HG03139 (cell line): ENCODE measurements around the gene P4HTM.
"Not testable (repeated sequence)": the region's sequence is repeated elsewhere in the genome, so short reads cannot be mapped to it uniquely, and the experiment has no call there.

Source experiments
- ATAC-seq: cut with Tn5 transposase; IDR thresholded peaks from one replicate; pipeline ENCODE4 v1.9.1; 2021; ENCODE audit not compliant: unreplicated experiment

P4HTM gene

DNA sequence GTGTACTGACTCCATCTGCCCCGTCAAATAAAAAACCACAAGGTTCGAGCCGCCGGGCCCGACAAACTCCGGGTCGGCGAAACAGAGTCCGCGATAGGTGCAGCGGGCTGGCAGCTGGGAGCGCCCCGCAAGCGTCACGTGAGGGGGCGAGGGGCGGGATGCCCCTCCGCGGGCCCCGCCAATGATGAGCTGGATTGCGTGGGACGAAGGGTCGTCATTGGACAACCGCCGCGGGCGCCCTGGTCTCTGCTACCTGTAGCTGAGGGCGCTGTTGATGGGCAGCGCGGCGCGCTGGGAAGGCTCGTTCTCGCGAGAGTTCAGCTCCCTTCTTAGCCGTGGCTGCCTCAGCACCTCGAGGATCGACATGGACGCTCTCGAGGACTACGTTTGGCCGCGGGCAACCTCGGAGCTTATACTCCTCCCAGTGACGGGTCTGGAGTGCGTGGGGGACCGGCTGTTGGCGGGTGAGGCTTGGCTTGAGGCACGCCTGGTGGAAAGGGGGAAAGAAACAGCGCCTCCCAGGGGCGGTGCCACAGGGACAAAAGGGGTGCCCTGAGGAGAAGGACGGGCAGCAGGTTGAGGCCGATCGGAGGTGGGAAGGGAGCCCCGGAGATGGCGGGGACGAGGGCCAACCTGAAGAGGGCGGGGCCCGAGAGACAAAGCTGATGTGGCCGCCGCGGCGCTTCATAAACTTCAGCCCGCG, 17.2 kb downstream of the P4HTM start, which contains the start of gene WDR6:
Gene WDR6 (plus strand): TSS at position 324 of the 703 bp plus-strand sequence. CDS start 41 bp downstream, at position 365.
- ATAC-seq, result peak; percentile 84

DNA sequence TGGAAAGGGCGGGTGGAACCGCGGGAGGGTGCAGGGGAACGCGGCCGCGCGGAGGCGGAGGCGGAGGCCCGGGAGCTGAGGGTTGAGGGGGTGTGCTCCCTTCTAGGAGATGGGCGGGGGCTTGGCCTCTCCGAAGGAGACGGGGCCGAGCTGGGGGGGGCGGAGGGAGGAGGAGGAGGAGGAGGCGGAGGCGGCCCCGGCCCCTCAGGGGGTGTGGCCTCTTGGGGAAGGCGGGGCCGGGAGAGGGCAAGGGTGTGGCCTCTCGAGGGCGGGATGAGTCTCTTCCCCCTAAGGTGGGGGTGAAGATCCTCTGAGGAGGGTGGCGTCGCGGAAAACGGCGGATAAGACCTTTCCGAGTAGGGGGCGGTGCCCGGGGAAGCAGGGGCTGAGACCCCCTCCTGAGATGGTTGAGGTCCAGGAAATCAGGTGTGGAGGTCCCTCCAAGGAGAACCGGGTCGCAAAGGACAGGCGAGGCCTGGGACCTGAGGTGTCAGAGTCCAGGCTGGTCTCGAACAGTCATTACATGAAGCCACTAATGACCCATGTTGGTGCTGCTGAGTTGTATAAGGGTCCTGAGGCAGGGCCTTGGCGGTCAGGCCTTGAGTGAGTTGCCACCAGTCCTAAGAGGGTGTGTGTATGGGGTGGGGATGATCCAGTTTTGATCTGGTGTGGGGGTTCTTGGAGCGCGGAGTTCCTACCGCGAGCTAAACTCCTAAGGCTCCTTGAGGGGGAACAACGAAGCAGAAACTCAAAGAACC, 17.9 kb downstream of the P4HTM start:
- ATAC-seq, result peak; percentile 26

DNA sequence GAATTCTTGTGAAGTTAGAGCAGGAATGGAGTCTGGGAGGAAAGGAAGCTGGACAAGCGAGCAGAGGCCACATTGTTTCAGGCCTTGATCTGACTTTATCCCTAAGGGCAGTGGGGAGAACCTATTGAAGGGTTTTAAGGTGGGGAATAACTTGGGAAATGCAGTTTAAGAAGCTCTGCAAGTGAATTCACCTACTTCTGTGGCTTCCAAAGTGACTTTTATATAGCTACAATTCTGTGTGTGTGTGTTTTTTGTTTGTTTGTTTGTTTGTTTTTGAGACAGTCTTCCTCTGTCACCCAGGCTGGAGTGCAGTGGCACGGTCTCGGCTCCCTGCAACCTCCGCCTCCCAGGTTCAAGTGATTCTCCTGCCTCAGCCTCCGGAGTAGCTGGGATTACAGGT, 18.6 kb downstream of the P4HTM start:
- not testable (repeated sequence) for ATAC-seq

DNA sequence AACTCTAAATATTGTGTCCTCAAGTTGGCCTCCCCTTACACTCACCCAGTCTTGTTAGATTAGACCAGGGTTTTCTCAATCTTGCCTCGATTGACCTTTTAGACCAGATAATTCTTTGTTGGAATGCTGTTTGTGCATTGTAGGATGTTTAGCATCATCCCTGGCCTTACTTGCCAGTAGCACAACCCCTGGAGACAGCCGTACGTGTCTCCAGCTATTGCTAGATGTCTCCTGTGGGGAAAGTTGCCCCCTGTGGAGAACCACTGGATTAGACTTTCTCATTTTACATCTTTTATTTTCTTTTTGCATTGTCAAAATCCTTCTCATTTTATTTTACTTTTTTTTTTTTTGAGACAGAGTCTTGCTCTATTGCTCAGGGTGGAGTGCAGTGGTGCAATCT, 19.4 kb downstream of the P4HTM start:
- ATAC-seq, result no peak

DNA sequence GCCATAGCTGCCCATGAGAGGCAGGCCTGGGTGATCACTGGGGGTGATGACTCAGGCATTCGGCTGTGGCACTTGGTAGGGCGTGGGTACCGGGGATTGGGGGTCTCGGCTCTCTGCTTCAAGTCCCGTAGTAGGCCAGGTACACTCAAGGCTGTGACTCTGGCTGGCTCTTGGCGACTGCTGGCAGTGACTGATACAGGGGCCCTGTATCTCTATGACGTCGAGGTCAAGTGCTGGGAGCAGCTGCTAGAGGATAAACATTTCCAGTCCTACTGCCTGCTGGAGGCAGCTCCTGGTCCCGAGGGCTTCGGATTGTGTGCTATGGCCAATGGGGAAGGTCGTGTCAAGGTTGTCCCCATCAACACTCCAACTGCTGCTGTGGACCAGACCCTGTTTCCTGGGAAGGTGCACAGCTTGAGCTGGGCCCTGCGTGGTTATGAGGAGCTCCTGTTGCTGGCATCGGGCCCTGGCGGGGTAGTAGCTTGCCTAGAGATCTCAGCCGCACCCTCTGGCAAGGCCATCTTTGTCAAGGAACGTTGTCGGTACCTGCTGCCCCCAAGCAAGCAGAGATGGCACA, 22.5 kb downstream of the P4HTM start:
- no peak for ATAC-seq

DNA sequence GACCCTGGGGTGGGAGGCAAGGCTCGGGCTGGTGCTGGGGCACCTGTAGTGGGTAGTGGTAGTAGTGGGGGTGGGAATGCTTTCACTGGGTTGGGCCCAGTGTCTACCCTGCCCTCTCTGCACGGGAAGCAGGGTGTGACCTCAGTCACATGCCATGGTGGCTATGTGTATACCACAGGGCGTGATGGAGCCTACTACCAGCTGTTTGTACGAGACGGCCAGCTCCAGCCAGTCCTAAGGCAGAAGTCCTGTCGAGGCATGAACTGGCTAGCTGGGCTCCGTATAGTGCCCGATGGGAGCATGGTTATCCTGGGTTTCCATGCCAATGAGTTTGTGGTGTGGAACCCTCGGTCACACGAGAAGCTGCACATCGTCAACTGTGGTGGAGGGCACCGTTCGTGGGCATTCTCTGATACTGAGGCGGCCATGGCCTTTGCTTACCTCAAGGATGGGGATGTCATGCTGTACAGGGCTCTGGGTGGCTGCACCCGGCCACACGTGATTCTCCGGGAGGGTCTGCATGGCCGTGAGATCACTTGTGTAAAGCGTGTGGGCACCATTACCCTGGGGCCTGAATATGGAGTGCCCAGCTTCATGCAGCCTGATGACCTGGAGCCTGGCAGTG, 23.2 kb downstream of the P4HTM start:
- no peak for ATAC-seq

DNA sequence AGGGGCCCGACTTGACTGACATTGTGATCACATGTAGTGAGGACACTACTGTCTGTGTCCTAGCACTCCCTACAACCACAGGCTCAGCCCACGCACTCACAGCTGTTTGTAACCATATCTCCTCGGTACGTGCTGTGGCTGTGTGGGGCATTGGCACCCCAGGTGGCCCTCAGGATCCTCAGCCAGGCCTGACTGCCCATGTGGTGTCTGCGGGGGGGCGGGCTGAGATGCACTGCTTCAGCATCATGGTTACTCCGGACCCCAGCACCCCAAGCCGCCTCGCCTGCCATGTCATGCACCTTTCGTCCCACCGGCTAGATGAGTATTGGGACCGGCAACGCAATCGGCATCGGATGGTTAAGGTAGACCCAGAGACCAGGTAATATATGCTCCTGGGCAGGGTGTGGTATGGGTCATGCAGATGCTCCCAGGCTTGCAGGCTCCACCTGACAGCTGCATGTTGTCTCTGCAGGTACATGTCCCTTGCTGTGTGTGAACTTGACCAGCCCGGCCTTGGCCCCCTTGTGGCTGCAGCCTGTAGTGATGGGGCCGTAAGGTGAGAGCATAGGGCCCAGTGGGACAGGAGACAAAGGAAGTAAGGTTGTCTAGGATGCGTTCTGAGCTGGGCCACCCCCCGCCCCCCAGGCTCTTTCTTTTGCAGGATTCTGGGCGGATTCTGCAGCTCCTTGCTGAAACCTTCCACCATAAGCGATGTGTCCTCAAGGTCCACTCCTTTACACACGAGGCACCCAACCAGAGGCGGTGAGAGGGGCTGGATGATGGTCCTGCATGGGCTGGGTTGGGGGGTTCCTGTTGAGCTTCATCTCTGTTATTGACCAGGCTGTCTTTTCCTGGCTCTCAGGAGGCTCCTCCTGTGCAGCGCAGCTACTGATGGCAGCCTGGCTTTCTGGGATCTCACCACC, 24.0 kb downstream of the P4HTM start:
- ATAC-seq, result no peak

DNA sequence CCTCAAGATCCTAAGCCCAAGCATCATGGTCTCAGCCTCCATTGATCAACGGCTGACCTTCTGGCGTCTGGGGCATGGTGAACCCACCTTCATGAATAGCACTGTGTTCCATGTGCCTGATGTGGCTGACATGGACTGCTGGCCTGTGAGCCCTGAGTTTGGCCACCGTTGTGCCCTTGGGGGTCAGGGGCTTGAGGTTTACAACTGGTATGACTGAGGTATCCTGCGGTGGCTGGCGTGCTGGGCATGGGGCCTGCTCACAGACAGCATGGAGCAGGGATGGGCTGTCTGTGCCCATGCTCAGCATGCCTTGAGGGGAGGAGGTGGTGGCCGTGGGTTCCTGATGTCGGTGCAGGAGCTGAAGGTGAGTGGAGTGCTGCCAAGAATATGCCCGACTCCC, 25.0 kb downstream of the P4HTM start:
- no peak for ATAC-seq

DNA sequence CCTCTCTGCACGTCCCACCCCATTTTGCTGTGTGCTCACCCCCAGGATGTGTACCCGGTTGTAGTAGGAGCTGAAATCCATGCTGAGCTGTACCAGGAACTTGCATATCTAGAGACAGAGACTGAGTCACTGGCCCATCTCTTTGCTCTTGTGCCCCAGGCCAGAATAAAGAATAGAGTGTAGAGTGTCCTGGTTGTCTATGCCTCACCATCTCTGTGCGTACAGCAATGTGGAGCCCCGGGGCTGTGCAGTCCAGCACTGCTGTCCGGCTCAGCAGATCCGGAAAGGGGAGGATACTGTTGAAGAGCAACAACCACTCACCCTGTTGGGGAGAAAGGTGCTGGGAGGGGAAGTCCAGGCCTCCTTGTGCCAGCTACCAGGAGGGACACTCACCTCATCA, 25.7 kb downstream of the P4HTM start:
- no peak for ATAC-seq

DNA sequence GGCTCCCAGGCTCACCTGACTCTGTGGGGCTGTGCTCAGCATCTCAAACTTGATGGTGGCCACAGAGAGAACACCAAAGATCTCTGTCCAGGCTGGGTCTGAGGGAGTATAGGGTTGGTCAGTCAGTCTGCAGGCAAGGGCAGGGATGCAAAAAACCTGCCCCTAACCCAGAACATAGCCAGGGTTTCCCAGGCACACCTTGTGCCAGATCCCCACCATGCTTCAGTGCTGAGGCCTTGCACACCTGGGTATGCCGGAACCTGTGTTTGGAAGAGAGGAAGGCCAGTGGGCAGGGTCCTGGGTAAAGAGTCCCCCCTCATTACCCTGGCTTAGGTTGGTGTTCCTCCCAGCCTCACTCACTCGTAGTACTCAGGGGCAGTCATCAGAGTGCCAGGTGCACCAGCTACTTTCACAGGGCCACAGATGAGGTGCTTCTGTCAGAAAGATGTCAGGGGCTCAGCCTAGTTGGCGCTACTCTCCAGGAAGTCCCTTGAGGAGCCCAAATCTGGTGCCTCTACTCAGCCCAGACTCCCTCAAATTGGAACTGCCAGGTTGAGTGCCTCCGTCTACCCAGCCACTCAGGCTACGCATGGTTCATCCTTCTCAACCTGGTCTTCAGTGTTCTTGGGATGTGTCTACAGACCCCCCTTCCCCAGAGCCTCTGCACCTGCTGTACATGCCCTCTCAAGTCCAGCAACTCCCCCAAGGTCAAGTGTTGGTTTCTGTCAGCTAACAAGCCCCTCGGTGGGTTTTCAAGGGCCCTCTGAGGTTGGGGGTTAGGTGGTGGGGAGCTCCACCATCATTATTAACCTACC, 26.6 kb downstream of the P4HTM start:
- no peak for ATAC-seq

DNA sequence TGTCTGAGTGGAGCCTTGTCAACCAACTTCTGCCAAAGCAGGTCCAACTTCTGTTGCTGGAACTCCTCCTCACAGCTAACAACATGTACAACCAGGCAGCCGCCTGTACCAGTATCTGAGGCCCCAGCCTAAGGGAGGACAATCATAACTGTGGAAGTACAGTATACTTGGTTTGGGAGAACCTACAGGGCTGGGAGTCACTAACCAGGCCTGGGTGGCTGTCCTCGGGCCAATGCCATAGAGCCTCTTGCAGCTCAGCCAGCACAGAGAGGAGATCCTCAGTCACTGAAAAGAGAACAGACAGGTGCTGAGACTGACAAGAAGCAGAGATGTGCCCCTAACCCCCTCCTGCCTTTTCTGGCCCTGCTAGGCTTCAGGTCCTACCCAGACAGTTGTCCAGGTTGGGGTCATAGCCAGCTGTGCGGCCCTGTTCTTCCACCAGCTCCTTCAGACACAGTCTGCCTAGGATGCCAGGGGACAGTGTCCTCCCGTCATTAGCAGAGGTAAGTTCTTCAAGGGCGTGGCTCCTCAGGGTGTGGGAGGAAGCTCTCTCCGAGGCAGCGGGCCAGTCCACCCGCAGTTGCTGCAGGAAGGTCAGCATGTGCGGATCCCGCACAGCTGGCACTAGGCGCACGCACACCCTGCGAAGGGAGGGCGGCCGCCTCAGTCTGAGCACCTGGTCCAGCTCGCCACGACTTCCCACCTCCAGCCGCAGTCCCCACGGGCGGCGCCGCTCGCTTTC, 27.4 kb downstream of the P4HTM start:
- no peak for ATAC-seq

DNA sequence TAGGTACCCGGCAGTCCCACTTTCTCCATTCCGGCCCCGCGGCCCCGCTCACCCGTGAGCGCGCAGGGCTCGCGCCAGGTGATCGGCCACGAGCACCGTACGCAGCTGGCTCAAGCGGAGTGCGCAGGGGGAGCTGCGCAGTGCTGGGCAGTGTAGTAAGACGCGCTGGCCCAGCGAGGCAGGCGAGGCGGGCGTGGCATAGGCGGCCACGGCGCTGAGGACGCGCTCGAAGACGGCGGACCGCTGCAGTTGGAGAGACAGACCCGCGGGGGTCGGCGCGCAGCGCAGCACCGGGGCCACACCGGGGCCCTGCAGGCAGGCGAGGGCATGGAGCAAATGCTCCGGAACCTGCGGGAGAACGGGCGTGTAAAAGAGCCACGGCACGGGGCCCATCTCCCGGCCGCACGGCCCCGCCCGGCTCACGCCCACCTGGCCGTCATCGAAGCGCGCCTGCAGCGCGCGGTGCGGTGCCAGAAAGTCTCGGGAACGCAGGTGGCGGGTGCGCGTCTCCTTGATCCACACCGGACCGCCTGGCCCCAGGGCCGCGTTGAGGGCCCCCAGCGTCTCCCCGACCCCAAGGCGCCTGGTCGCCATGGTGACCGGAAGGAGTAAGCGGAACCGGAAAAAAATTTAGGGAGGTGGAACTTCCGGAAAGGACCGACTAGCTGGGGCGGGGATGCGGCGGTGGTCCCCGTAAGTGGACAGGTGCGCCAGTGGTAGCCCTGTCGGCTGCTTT, 28.1 kb downstream of the P4HTM start, which contains the start of gene DALRD3:
Gene DALRD3 (minus strand): TSS at position 610 of the 736 bp plus-strand sequence. CDS start 16 bp downstream, at position 594.
- no peak for ATAC-seq

DNA sequence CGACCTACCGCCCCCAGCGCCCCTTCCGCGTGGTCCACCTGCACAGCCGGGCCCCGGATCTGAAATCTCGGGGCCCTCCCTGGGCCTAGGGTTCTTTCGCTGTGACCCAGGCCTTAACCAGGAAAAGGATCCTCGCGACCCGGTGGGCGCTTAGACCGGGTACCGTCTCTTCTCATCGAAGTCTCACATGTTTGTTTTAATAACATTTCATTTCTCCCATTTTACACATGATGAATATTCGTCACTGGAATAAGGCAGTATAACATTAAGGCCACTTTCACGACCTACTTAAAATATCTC, 28.6 kb downstream of the P4HTM start:
- no peak for ATAC-seq

DNA sequence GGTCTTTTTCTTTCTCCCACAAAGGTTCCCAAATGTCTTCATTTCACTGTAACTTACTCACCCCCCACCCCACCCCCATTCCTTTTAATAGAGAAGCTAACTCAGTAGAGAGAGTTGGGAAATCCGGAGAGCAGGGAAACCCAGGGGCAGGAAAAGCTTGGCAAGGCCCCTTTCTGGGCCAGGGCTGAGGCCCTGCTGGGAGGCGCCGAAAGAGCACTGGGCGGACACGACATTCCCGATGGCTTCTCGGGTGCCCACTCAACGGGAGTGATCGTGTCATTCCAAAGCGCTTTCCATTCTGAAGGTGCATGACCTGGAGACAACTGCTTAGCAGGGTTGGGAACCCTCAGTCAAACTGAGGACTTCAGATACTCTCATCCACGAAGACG, 29.9 kb downstream of the P4HTM start:
- no peak for ATAC-seq

DNA sequence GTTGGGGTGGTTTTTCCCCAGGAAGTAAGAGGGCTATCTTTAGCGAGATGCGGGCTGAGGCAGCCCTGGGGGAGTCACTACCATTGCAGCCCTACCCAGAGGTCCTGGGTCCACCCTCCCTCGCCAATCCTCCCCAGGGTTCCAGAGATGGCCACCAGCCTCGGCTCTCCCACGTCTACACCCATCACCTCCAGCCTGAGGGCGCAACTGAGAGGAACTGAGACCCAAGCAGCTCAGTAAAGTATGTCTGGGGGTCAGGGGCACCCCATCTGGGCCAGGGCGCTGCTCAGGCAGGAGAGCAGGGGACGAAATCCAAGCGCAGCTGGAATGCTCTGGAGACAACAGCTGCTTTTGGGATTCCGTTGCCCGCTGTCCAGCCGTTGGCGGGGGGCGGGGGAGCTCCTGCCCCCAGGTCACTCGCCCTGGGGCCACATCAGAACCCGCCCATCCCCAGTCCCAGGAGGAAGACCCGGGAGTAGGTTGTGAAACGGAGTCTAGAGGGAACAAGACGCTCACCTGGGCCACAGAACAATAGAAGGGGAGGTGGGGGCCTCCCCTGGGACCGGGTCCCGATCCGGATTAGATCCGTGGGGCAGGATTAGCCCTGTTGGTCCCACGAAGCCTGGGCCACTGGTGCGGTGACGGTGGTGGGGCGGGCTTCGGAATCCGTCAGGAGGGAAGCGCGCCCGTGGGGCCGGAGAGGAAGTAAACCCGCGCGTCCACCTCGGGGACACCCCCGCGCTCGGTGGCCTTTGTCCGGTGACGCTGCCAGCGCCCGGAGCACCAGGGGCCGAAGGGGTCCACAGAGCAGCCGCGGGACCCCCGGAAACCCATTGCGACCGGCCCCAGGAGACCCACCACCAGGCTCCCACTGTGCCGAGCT, 30.5 kb downstream of the P4HTM start:
- ATAC-seq, result no peak

DNA sequence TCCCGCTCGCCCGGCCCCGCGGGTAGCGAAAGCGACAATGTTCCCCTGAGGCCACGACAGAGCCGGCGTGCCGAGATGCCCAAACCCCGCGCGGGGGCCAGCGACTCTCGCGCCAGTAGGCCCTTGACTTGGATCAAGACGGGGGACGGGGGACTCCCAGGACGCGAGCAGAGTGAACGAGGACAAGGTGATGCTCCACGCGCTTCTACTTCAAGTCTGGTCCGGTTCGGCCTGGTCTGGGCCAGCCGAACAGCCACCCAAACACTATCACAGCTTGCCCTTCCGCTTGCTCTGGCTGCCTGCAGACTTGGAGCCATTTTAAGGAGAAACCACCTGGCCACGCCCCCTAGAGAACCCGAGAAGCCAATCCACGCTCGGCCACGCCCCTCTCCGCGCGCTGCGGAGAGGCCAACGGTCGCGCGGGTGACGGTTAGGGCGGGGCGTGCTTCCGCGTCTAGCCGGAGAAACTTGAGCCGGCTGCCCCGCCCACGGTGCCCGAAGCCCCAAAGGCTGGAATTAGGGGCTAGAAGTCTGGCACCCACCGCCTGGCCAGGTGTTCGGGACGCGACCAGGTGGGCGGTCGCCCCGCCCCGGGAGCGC, 31.3 kb downstream of the P4HTM start:
- ATAC-seq, result peak; percentile 40
